A549 (cell line): ENCODE data around the gene PLEKHA6. TPM values are rescaled to one million over a fixed set of nuclear protein-coding genes. Genes with fewer than 3 reads are reported as not detected.

ENCODE experiments used
- ATAC-seq, 2 experiments: fragments of 200-7000 bp in 1 of 2; fragments of >200 bp in 1 of 2; cut with Nextera tagmentation in 1 of 2; cut with Tn5 transposase in 1 of 2; 3 replicates each; pipeline versions ENCODE4 v1.8.0 to v1.9.1; 2018 to 2020; ENCODE audit warnings: mild to moderate bottlenecking in 1 of 2, moderate library complexity in 1 of 2
- CTCF ChIA-PET: fragments of 300-600 bp; sonication (Branson Sonifier 250); formaldehyde crosslinking; extraction: SDS; loops from one replicate; lab custom pipeline; 2021; ENCODE audit warnings: antibody characterized with exemption, inconsistent platforms; lab: Yijun Ruan, JAX
- POLR2A ChIA-PET: fragments of 350-600 bp; formaldehyde crosslinking; extraction: SDS; loops from one replicate; lab custom pipeline; 2021; ENCODE audit warnings: antibody characterized with exemption, inconsistent platforms; lab: Yijun Ruan, JAX
- DNase-seq, 2 experiments: peaks; one replicate each; pipeline versions ENCODE4 v3.0.0 to v3.0.0-alpha.2; 2011 to 2016; ENCODE audit warnings: low read depth in 1 of 2, low spot score in 1 of 2
- FAIRE-seq: peaks from 2 replicates; lab custom pipeline; 2011; peaks lifted over from hg19 to GRCh38; lab: Jason Lieb, UNC
- H3K27ac ChIP-seq, 2 experiments: fragments of >200 bp; sonication (Bioruptor Twin); formaldehyde crosslinking; 3 replicates each; pipeline ENCODE4 v1.5.1; 2016 to 2017
- H3K4me1 ChIP-seq: fragments of >200 bp; sonication (Bioruptor Twin); formaldehyde crosslinking; 3 replicates; pipeline ENCODE4 v1.6.1; 2016
- H3K4me2 ChIP-seq: fragments of >200 bp; sonication (Bioruptor Twin); formaldehyde crosslinking; 3 replicates; pipeline ENCODE4 v1.6.1; 2016
- H3K4me3 ChIP-seq: fragments of >200 bp; sonication (Bioruptor Twin); formaldehyde crosslinking; 3 replicates; pipeline ENCODE4 v1.5.1; 2016
- H3K9me3 ChIP-seq: fragments of >200 bp; sonication (Bioruptor Twin); formaldehyde crosslinking; 3 replicates; pipeline ENCODE4 v1.6.1; 2016
- CHD2 ChIP-seq: fragments of 150-350 bp; IDR thresholded peaks from 2 replicates; pipeline ENCODE4 v1.6.1; 2014; ENCODE audit warnings: low read length; ENCODE audit not compliant: partially characterized antibody
- CHD4 ChIP-seq: fragments of 200-600 bp; sonication (generic); IDR thresholded peaks from 2 replicates; pipeline ENCODE4 v1.6.1; 2016; ENCODE audit warnings: antibody characterized with exemption, mild to moderate bottlenecking, borderline replicate concordance
- EP300 ChIP-seq, 2 experiments: fragments of >200 bp; sonication (Bioruptor Twin); formaldehyde crosslinking; IDR thresholded peaks; 2 replicates in 1 of 2; 3 replicates in 1 of 2; pipeline ENCODE4 v1.6.1; 2016 to 2017
- ESRRA ChIP-seq: fragments of 150-350 bp; IDR thresholded peaks from 2 replicates; pipeline ENCODE4 v1.6.1; 2014; ENCODE audit warnings: mild to moderate bottlenecking, low read length, borderline replicate concordance
- FOSB ChIP-seq: fragments of 250-450 bp; sonication (Bioruptor Pico); IDR thresholded peaks from 2 replicates; pipeline ENCODE4 v1.5.0; 2020; ENCODE audit warnings: mild to moderate bottlenecking, moderate library complexity
- FOSL2 ChIP-seq, 2 experiments: fragments of 450-650 bp in 1 of 2; fragments of >200 bp in 1 of 2; sonication (Bioruptor Twin) in 1 of 2; formaldehyde crosslinking; IDR thresholded peaks; 2 replicates each; pipeline versions ENCODE4 v1.5.0 to v1.6.1; 2016 to 2020; ENCODE audit warnings: mild to moderate bottlenecking in 1 of 2, moderate library complexity in 1 of 2
- GATA3 ChIP-seq: IDR thresholded peaks from 2 replicates; pipeline ENCODE4 v1.6.1; 2012; ENCODE audit warnings: borderline replicate concordance
- HDAC2 ChIP-seq: fragments of 200-600 bp; sonication (generic); IDR thresholded peaks from 2 replicates; pipeline ENCODE4 v1.6.1; 2016
- HOXA7 ChIP-seq: fragments of 250-450 bp; sonication (Bioruptor Pico); IDR thresholded peaks from 2 replicates; pipeline ENCODE4 v1.5.0; 2020; ENCODE audit warnings: mild to moderate bottlenecking, moderate library complexity
- KDM1A ChIP-seq: fragments of 200-600 bp; sonication (generic); IDR thresholded peaks from 2 replicates; pipeline ENCODE4 v1.6.1; 2016; ENCODE audit warnings: low read depth, mild to moderate bottlenecking
- MAZ ChIP-seq: fragments of 150-350 bp; IDR thresholded peaks from 2 replicates; pipeline ENCODE4 v1.6.1; 2014; ENCODE audit warnings: antibody characterized with exemption, low read depth, low read length, borderline replicate concordance
- MYC ChIP-seq: IDR thresholded peaks from 2 replicates; pipeline ENCODE4 v1.6.1; 2012; ENCODE audit warnings: mild to moderate bottlenecking, inconsistent platforms, low read length, improper control_type of control experiment, borderline replicate concordance
- NFE2L2 ChIP-seq: fragments of 150-350 bp; conservative IDR thresholded peaks from 2 replicates; pipeline ENCODE4 v1.6.1; 2014; ENCODE audit warnings: low read length
- PHF8 ChIP-seq: fragments of 200-600 bp; sonication (generic); IDR thresholded peaks from 2 replicates; pipeline ENCODE4 v1.6.1; 2016; ENCODE audit warnings: low read depth, mild to moderate bottlenecking, antibody characterized with exemption, moderate library complexity, borderline replicate concordance
- POLR2AphosphoS2 ChIP-seq: conservative IDR thresholded peaks from 2 replicates; pipeline ENCODE4 v1.6.1; 2012; ENCODE audit warnings: low read length, improper control_type of control experiment, inconsistent platforms
- RAD21 ChIP-seq, 2 experiments: fragments of >200 bp in 1 of 2; sonication (Bioruptor Twin) in 1 of 2; formaldehyde crosslinking in 1 of 2; IDR thresholded peaks in 1 of 2; conservative IDR thresholded peaks in 1 of 2; 2 replicates in 1 of 2; 3 replicates in 1 of 2; pipeline ENCODE4 v1.6.1; 2012 to 2018; ENCODE audit warnings: inconsistent platforms in 1 of 2
- RARB ChIP-seq: fragments of 250-450 bp; sonication (Bioruptor Pico); IDR thresholded peaks from 2 replicates; pipeline ENCODE4 v1.8.0; 2021; ENCODE audit warnings: mild to moderate bottlenecking, moderate library complexity
- RNF2 ChIP-seq: fragments of 200-600 bp; sonication (generic); IDR thresholded peaks from 2 replicates; pipeline ENCODE4 v1.6.1; 2016; ENCODE audit warnings: low read depth, mild to moderate bottlenecking, antibody characterized with exemption, moderate library complexity, borderline replicate concordance
- SREBF2 ChIP-seq: fragments of 450-650 bp; IDR thresholded peaks from 2 replicates; pipeline ENCODE4 v1.6.1; 2014; ENCODE audit warnings: mild to moderate bottlenecking, moderate library complexity
- TP53 ChIP-seq: fragments of 250-450 bp; sonication (Bioruptor Pico); IDR thresholded peaks from 2 replicates; pipeline ENCODE4 v1.5.0; 2021; ENCODE audit warnings: mild to moderate bottlenecking, moderate library complexity
- ZNF302 ChIP-seq: fragments of 250-450 bp; sonication (Bioruptor Pico); IDR thresholded peaks from 2 replicates; pipeline ENCODE4 v1.9.0; 2021; ENCODE audit warnings: inconsistent platforms, mild to moderate bottlenecking, moderate library complexity
- ZSCAN20 ChIP-seq: fragments of 250-450 bp; sonication (Bioruptor Pico); IDR thresholded peaks from 2 replicates; pipeline ENCODE4 v1.8.0; 2022; ENCODE audit warnings: mild to moderate bottlenecking, moderate library complexity
- WGBS: methylation state at CpG from one replicate; pipeline ENCODE4 v1.1.6; 2017; ENCODE audit errors: missing lambda C conversion rate; 5-methylcytosine and 5-hydroxymethylcytosine counted together
- polyA plus RNA-seq, 4 experiments: library from polyadenylated mRNA; depleted of rRNA in 3 of 4; stranded (reverse); fragments of >200 nt; fragmentation: RNase III in 1 of 4; extraction: RNeasy Plus Mini Kit Qiagen cat#74134 plus additional on column Dnase treatment in 1 of 4; gene quantifications; 2 replicates in 3 of 4; 3 replicates in 1 of 4; pipeline ENCODE4 v1.2.3, GENCODE V29; 2011 to 2017
- TF ChIP-seq, protein P1 (sequence below): IDR thresholded peaks from 2 replicates; pipeline ENCODE4 v1.6.1; 2012
- TF ChIP-seq, protein P2 (sequence below): fragments of 200-600 bp; sonication (generic); IDR thresholded peaks from 2 replicates; pipeline ENCODE4 v1.6.1; 2016; ENCODE audit warnings: antibody characterized with exemption, mild to moderate bottlenecking, moderate library complexity
- TF ChIP-seq, protein P3 (sequence below): fragments of 250-450 bp; sonication (Bioruptor Pico); IDR thresholded peaks from 2 replicates; pipeline ENCODE4 v1.5.0; 2020; ENCODE audit warnings: low read depth, mild to moderate bottlenecking, moderate library complexity
- TF ChIP-seq, protein P4 (sequence below): fragments of >200 bp; sonication (Bioruptor Twin); formaldehyde crosslinking; IDR thresholded peaks from 2 replicates; pipeline ENCODE4 v1.6.1; 2016
- TF ChIP-seq, protein P5 (sequence below): fragments of >200 bp; sonication (Bioruptor Twin); formaldehyde crosslinking; IDR thresholded peaks from 3 replicates; pipeline ENCODE4 v1.6.1; 2016
- TF ChIP-seq, protein P6 (sequence below): IDR thresholded peaks from 2 replicates; pipeline ENCODE4 v1.6.1; 2012; ENCODE audit warnings: low read depth, borderline replicate concordance

Gene PLEKHA6
- polyA plus RNA-seq, 2 of the 4 experiments (the other 2 are of a cell fraction) = 13.0 to 26.2 TPM

DNA sequence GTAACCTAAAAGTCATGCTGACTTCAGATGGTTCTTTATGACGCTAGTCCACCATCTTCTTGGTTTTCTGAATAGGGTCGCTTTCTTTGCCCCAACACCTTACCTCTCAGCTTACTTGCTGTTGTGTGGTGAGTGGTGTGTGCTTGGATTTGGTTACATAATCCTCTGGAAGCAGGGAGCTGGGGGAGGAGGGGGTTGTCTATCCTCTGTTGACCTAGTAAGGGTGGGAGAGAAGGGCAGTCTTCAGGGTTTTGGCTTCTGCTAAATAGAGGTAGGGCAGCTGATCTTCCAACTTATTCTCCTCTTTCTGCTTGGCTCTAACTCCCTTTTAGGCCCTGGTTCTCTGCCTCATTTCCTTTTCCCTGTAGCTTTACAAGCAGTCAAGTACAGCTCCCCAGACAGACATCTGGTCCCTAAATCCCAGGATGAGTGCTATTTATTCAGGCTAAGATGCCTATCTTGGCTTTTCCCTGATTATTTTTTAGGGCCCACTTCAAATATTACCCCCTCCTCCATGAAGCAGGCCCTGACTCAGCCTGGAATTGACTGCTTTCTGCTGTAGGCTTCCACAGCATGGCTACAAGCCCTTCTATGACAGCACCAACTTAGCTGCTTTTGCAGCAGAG lies 187.2 kb downstream of the PLEKHA6 start:
- 91% methylated on average over 2 of the region's 2 CpGs for WGBS
- TF ChIP-seq NFE2L2 (no peak), GATA3 (no peak), PHF8 (no peak), CHD4 (no peak), TP53 (no peak), MAZ (no peak), FOSB (CRISPR knock-in tag) (no peak), HOXA7 (CRISPR knock-in tag) (no peak), ESRRA (no peak), EP300 (IDR thresholded peaks at IDR 0.05) (no peak), MYC (no peak), FOSL2 (IDR thresholded peaks at IDR 0.05) (no peak), FOSL2 (CRISPR knock-in tag; IDR thresholded peaks at IDR 0.05) (no peak), ZNF302 (CRISPR knock-in tag) (no peak), ZSCAN20 (CRISPR knock-in tag) (no peak)
- TF ChIP-seq, protein P1, sequence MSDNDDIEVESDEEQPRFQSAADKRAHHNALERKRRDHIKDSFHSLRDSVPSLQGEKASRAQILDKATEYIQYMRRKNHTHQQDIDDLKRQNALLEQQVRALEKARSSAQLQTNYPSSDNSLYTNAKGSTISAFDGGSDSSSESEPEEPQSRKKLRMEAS = no peak
- TF ChIP-seq, protein P2, sequence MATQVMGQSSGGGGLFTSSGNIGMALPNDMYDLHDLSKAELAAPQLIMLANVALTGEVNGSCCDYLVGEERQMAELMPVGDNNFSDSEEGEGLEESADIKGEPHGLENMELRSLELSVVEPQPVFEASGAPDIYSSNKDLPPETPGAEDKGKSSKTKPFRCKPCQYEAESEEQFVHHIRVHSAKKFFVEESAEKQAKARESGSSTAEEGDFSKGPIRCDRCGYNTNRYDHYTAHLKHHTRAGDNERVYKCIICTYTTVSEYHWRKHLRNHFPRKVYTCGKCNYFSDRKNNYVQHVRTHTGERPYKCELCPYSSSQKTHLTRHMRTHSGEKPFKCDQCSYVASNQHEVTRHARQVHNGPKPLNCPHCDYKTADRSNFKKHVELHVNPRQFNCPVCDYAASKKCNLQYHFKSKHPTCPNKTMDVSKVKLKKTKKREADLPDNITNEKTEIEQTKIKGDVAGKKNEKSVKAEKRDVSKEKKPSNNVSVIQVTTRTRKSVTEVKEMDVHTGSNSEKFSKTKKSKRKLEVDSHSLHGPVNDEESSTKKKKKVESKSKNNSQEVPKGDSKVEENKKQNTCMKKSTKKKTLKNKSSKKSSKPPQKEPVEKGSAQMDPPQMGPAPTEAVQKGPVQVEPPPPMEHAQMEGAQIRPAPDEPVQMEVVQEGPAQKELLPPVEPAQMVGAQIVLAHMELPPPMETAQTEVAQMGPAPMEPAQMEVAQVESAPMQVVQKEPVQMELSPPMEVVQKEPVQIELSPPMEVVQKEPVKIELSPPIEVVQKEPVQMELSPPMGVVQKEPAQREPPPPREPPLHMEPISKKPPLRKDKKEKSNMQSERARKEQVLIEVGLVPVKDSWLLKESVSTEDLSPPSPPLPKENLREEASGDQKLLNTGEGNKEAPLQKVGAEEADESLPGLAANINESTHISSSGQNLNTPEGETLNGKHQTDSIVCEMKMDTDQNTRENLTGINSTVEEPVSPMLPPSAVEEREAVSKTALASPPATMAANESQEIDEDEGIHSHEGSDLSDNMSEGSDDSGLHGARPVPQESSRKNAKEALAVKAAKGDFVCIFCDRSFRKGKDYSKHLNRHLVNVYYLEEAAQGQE = no peak
- TF ChIP-seq, protein P3, sequence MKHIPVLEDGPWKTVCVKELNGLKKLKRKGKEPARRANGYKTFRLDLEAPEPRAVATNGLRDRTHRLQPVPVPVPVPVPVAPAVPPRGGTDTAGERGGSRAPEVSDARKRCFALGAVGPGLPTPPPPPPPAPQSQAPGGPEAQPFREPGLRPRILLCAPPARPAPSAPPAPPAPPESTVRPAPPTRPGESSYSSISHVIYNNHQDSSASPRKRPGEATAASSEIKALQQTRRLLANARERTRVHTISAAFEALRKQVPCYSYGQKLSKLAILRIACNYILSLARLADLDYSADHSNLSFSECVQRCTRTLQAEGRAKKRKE (CRISPR knock-in tag) = no peak
- TF ChIP-seq, protein P4, sequence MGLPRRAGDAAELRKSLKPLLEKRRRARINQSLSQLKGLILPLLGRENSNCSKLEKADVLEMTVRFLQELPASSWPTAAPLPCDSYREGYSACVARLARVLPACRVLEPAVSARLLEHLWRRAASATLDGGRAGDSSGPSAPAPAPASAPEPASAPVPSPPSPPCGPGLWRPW = no peak
- FAIRE-seq = no peak
- no peak overlapping the region for H3K4me3 ChIP-seq
- peaks cover 20% of the 10 kb centered on the region for H3K9me3 ChIP-seq
- 0 out of 6 replicates have a peak overlapping the region, but pooled peaks of 1 of the 2 experiments have one; percentile 4 for H3K27ac ChIP-seq
- ATAC-seq = no peak
- H3K4me1 ChIP-seq = peaks cover 5% of the 10 kb centered on the region; the same call in 2 of the 3 replicates
- H3K4me2 ChIP-seq = no peak overlapping the region
- POLR2A ChIA-PET = no interaction called here
- no peak for DNase-seq
- CTCF ChIA-PET = interaction anchor here (0.5 to 16.3 kb wide), 7 partner anchors 11 to 331 kb away, joined by 3 to 314 read pairs (median 6); no protein-coding TSS in a partner anchor

DNA sequence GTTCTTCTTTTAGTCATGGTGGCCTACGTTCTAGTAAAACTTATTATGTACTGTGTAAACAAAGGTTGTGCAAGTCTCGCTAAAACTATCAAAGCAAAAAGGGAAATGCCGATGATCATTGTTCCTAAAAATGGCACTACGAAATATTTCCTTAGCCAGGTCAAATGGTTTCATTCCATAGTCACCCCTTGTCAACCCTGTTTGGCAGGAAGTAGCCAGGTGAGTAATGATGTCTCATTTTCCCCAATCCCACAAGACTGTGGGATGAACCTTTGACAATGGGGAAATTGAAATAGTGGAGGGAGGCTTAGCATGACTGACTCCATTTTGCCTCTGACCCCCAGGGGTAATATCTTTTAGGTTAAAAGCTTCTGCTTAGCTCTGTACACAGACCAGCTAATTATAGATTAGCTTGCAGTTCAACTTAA lies 188.0 kb downstream of the PLEKHA6 start:
- 6% methylated on average over 4 of the region's 4 CpGs for WGBS
- H3K27ac ChIP-seq = no peak overlapping the region; a peak in 1 of 6 replicates
- ChIA-PET CTCF (interaction anchor here (0.7 to 16.3 kb wide), 6 partner anchors 10 to 226 kb away, joined by 3 to 314 read pairs (median 20); no protein-coding TSS in a partner anchor), POLR2A (no interaction called here)
- peaks cover 5% of the 10 kb centered on the region; the same call in 2 of the 3 replicates for H3K4me1 ChIP-seq
- H3K4me2 ChIP-seq = no peak overlapping the region
- H3K9me3 ChIP-seq = peaks cover 20% of the 10 kb centered on the region
- FAIRE-seq (no peak), DNase-seq (peak; percentile 31 to 49), ATAC-seq (peak in 1 of 2 experiments; percentile 49; a peak in 3 of 6 replicates)
- no peak overlapping the region for H3K4me3 ChIP-seq
- TF ChIP-seq TP53 (peak; percentile 49; the same call in 1 of the 2 replicates), FOSB (CRISPR knock-in tag) (peak; percentile 62; the same call in 1 of the 2 replicates), RARB (CRISPR knock-in tag) (0 out of 2 replicates have a peak, but pooled peaks have one; percentile 76), FOSL2 (IDR thresholded peaks at IDR 0.05) (no peak), FOSL2 (CRISPR knock-in tag; IDR thresholded peaks at IDR 0.05) (peak; percentile 58; the same call in 1 of the 2 replicates), RNF2 (no peak), KDM1A (no peak), POLR2AphosphoS2 (no peak), SREBF2 (no peak), CHD2 (no peak), HDAC2 (no peak), RAD21 (conservative IDR thresholded peaks at IDR 0.05 in 1 of 2, IDR thresholded peaks at IDR 0.05 in 1 of 2) (no peak)
- TF ChIP-seq, protein P1 = no peak
- TF ChIP-seq, protein P5, sequence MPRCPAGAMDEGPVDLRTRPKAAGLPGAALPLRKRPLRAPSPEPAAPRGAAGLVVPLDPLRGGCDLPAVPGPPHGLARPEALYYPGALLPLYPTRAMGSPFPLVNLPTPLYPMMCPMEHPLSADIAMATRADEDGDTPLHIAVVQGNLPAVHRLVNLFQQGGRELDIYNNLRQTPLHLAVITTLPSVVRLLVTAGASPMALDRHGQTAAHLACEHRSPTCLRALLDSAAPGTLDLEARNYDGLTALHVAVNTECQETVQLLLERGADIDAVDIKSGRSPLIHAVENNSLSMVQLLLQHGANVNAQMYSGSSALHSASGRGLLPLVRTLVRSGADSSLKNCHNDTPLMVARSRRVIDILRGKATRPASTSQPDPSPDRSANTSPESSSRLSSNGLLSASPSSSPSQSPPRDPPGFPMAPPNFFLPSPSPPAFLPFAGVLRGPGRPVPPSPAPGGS = no peak
- TF ChIP-seq, protein P6, sequence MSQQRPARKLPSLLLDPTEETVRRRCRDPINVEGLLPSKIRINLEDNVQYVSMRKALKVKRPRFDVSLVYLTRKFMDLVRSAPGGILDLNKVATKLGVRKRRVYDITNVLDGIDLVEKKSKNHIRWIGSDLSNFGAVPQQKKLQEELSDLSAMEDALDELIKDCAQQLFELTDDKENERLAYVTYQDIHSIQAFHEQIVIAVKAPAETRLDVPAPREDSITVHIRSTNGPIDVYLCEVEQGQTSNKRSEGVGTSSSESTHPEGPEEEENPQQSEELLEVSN = no peak
